Liver (tissue), 3 donors: Measurements from ENCODE around the gene ZSCAN12.

Experiments
- CTCF ChIP-seq: fragments of 150-350 bp; IDR thresholded peaks from 2 replicates; pipeline ENCODE4 v1.5.1; 2017; ENCODE audit warnings: improper control_type of control experiment, low read depth, low read length; ENCODE audit not compliant: missing input control
- FOXA2 ChIP-seq: IDR thresholded peaks from 2 replicates; pipeline ENCODE4 v1.6.1; 2016; ENCODE audit warnings: antibody characterized with exemption
- TAF1 ChIP-seq: conservative IDR thresholded peaks from 2 replicates; pipeline ENCODE4 v1.6.1; 2016; ENCODE audit warnings: antibody characterized with exemption, mild to moderate bottlenecking
- donor health status: healthy.
- donor health status: healthy.

- no peak for TF ChIP-seq CTCF
- peak; percentile 97 for TF ChIP-seq TAF1
- peak; percentile 5 for TF ChIP-seq FOXA2
These were observed 63.8 kb downstream of the ZSCAN12 start, which contains the start of gene ZSCAN31 for GRCh38 chr6:28335564-28336283.
